NK-92 treated with Interleukin-12 subunit alpha and Interleukin-12 subunit beta, amount 100 ng/mL, for 24 hours (cell line): ENCODE results near the gene ATOSB.
A peak's percentile ranks its signal among the peaks of the same experiment; 100 is the strongest.

Experiments
- DNase-seq: peaks from one replicate; lab custom pipeline; 2025; lab: John Stamatoyannopoulos, UW

ATOSB gene

DNA sequence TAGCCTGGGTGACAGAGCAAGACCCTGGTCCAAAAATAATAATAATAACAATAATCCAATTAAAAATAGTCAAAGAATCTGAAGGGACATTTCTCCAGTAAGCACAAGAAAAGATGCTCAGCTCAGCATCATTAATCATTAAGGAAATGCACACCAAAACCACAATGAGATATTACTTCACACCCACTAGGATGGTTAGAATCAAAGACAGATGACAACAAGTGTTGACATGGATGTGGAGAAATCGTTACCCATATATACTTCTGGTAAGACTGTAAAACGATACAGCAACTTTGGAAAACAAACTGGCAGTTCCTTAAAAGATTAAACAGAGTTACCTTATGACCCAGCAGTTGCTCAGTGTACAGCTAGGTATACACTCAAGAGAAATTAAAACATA is 30.6 kb downstream of the ATOSB start:
- no peak for DNase-seq

DNA sequence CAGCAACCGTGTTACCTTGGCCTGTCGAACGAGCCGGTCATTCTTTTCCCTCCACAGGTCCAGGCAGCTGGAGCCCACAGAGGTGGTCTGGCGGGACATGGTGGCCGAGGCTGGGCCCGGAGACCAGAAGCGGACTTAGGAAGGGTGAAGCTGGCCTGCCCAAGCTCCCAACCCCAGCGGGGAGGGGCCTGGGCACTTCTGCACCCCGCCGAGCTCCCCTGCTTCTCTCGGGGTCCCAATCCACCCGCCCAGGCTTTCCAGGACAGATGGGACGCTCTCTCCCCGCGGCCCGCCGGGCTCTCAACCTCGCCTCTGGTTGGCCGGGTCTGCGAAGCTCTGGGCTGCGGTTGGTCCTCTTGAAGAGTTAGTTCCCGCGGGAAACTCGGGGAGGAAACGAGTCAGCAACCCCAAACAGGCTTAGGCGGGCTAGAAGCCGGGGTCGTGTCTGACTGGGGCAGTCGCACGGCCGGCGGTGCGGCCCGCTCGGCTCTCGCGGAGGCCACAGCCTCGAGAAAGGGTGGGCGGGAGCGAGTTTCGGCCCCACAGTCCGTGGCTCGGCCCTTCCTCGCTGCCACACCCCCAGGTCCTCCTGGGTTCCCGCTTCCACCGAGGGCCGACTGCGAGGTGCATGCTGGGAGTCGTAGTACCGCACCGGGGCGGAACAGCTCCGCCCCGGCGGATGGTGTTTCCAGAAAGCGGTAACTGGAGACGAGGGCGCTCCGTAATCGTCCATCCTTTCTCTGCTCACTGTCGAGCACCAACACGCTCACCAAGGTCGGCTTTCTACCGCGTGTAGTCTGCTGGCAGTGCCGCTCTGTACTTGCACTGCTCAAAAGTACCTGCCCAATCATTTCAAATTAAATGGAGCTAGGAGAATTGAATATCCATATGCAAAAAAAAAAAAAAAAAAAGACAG is 36.0 kb downstream of the ATOSB start, which contains the start of gene FANCG:
Gene FANCG, minus strand, starts transcription at position 517 of the 916 bp plus-strand sequence. Its CDS starts 418 bp downstream, at position 99.
- peak; percentile 87 for DNase-seq

DNA sequence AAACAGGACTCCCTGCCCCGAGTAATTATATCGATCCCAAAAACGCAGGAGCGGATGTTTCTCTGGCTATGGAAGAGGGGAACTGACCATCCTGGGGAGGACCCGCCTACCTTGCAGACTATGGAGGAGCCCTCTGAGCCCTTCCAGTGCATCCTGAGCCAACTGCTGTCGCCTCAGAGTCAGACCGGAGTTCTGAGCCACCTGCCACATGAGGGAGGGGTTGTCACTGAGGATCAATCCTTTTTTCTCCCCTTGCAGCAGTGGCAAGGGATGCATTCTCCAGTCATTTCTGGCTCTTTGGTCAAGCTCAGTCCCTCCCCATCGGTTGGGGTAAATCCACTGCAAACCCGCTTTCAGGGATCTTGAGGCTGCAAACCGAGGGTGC is 36.6 kb downstream of the ATOSB start:
- no peak for DNase-seq

DNA sequence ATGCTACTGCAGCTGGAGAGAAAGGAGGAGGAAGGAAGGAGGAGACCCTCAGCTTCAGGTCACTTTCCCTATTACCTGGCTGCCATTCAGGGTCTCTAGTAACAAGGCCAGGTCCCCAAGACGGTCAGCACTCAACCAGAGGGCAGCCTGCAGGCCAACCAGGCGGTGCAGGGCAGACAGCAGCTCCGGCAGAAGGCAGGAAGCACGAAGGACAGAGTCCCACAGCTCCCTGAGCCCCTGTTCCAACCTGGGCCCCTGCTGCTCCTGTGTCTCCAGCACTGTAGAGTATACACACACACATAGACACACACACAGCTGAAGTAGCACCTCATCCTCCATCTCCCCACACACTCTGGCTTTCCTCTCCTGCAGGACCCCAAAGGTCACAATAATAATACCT is 37.6 kb downstream of the ATOSB start:
- no peak for DNase-seq

DNA sequence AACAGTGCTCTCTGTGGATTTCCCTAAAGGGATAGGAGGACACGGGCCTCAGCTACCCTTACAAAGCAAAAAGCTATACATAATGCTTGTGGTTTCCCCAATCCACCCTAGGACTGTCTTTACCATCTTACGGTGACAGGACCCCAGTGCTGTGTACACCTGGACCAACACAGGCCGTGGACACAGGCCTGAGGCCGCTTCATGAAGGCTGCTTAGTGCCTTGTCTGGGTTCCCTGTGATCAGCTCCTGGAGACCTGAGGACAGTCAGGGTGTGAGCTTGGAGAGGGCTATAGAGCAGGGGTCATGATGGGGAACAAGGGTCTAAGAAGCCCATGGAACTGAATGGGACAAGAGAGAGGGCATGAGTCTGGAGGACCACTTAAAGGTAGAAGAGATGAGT is 38.8 kb downstream of the ATOSB start:
- no peak for DNase-seq

DNA sequence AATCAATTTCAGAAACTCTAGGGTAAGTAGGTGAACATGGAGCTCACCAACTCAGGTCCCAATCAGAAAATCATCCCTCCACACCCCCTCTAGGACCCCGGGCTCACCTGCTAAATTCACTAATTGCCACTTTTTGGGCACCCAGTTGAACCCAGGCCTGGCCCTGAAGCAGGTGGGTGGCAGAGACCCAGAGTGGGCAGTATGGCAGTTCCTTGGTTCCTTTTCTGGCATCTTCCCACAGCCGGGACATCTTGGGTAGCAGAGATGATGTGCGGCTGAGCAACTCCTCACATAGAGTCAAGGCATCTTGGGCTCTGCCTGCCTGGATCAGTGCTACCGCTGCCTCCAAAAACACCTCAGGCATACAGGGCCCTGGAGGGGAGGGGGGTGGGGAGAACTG is 40.3 kb downstream of the ATOSB start:
- DNase-seq: no peak

DNA sequence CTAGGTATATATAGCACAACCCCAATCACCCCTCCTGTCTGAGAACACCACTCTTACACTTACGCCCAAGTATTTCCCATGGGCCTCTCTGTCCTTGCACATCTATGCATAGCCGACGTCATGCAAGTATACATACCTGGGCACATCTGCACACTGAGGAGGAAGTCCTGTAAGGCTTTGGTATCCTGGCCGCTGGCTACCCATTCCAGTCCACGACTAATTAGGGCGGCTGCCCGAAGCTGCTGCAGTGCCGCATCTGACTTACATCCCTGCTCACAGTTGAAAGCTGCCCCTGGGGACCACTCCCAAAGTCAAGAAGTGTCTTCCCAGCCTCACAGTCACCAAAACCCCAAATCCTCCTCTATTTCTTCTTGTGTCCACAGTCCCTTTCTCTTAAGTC is 40.9 kb downstream of the ATOSB start:
- DNase-seq: no peak

DNA sequence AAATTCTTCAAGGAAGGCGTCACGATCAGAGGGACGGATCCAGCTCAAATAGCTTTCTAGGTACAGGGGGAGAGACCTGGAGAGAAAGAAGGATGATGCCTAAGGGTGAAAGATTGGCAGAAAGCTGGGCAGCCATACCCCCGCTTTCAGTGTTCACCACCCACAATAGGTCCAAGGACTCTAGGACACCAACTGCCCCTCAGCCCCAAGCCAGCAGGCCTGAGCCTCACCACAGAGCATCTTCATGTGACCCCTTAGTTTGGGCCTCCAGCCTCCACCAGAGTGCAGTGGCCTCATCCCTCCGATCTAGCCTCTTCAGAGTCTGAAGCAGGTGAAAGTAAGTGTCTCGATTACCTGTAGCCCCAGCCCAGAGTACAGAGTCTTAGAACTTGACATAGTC is 41.5 kb downstream of the ATOSB start:
- no peak for DNase-seq

DNA sequence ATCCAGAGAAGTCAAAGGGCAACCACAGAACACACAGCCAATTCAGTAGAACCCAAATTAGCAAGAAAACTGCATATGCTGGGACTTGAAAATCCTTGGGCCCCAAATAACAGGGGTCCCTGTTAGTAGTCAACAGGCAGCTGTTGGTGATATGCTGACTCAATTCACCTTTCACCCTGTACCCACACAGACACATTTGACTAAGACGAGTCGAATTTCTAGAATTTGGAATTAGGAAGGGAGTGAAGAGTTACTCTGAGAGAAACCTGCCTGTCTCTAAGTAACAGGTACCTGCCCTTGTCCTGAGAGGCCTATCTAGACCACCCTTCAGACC is 42.4 kb downstream of the ATOSB start:
- DNase-seq: no peak

DNA sequence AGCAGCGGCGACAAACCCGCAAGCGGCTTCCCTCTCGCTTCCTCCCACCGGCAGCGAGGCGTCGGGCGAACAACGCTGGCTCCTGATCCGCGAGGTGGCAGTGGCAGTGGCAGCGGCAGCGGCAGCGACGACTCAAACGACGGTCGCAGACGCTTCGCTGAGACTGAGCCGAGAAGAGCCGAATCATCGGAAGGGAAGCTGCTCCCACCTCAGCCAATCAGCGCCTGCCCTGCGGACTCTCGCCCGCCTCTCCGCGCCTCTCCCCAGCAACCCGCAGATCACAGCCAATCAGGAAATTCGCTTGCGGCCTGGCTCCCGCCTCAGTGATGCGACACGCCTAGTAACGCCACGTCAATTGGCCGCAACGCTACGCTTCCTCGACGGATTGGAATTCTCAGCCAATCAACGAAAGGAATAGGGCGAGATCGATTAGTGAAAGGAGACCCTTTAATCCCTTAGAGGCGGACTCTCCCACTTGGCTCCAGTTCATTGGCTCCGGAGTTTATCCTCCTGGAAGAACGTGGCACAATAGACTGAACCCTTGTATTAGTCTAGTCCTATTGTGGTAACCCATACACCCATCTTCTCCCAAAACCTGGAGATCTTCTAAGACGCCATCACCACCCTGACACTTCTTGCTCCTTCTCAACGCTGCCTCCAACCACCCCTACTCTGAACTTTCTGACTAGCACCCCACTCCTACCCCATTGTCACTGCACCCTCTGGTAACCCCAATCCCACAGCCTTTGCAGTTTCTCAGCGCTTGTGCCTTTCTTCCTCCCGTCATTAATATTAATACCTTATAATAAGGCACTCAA is 43.0 kb downstream of the ATOSB start, which contains the start of gene VCP:
Gene VCP, minus strand, starts transcription at position 165 of the 818 bp plus-strand sequence. CDS start 272 bp downstream, outside the sequence.
- DNase-seq: peak; percentile 96

DNA sequence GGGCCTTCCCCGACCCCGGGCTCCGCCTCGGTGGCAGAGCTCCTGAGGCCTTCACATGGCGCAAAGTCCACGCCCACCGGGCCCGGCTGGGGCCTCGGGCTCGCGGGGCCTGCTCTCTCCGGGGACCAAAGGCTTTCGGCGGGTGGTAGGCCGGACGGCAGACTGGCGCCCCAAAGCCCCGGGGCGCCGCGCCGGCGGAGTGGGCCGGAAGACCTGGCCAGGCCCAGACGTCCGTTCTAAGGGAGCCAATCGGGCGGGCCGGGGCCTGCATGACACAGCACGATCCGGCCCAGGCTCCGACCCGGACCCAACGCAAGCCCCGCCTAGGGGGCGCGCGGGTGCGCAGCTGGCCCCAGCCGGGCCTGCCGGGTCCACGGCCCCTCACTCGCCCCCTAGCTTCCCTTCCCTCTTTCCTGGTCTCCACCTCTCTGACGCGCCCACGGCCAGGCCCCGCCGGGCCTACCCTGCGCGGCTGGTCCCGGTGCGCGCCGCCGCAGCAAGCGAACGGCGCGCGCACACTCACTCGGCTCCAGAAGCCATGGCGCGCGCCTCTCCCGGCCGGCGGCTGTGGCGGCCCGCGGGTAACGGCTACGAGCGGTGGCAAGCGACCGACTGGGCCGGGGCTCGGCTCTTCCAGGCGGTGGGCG is 43.7 kb downstream of the ATOSB start:
- peak; percentile 80 for DNase-seq

DNA sequence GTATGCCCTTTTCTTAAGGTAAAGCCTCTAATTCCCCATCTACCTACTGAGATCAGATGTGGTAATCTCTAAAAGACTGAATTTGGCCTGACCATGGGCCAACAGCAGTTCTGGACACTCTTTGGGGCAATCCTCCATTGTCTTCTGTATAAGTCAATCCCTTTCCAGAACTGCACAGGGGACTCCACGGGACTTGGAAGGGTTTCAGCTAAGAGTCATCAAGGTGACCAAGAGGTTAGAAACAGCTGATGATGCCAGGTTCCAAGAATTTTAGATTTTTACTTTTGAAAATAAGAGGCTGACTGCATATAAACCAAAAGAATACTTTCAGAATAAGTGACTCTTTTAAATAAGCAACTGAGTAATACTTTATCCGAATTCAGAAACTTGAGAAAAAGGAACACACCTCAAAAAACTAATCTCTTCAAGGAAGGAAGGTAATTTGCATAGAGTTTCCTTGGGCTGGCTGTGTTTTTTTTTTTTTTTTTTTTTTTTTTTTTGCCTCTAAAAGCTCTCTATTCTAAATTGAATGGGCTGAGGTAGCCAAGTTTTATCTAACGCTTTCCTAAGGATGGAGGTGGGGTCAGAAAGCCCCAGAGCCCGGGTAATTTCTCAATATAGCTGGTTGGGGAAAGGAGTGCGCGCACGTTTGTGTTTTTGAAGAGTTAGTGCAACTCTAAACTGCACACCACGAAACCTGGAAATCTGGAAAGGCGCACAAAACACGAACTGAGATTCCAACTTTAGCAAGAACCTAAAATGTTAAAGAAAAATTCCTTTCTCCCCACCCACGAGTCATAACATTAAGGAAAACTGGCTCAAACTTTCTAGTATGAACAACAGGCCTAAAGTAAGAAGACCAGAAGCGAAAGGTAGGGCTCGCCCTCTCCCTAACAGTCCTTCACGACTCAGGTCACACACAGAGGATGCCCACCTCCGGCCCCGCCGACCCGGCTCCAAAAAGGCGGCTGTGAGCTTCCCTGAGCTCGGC is 44.5 kb downstream of the ATOSB start:
- DNase-seq: no peak

DNA sequence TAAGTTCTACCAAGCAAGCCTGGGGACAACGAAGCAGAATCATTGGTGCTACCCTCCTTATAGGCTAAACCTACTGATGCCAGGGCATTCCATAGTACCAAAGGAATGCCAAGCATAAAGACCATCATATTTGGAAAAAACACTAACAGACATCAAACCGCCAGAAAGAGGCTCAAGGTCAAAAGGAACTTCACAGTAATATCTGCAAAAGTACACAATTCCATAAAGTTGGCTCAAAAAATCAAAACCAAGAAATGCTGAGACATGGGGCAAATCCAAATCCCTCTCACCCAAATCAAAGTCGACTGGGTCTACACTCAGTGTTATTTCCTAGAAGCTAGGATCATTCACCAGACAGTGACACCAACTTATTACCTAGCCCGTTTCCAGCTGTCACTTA is 46.6 kb downstream of the ATOSB start:
- DNase-seq: no peak

DNA sequence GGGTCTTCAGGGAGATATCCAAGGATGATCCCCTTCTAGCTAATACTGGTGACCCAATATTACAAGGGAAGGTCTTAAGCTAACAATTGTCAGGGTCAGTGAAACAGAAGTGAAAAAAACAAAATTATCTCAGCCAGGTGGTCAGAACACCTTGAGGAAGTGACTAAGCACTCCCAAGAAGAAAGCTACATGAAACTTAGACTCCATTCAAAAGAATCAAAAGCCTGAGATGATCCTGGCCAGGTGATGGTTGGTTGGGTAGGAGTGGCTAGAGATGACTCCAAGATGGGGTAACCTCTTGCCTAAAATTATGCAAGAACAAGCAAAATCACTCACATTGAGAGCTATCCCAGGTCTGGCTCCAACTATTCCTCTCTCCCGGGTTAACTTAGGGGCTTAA is 48.6 kb downstream of the ATOSB start:
- DNase-seq: no peak

DNA sequence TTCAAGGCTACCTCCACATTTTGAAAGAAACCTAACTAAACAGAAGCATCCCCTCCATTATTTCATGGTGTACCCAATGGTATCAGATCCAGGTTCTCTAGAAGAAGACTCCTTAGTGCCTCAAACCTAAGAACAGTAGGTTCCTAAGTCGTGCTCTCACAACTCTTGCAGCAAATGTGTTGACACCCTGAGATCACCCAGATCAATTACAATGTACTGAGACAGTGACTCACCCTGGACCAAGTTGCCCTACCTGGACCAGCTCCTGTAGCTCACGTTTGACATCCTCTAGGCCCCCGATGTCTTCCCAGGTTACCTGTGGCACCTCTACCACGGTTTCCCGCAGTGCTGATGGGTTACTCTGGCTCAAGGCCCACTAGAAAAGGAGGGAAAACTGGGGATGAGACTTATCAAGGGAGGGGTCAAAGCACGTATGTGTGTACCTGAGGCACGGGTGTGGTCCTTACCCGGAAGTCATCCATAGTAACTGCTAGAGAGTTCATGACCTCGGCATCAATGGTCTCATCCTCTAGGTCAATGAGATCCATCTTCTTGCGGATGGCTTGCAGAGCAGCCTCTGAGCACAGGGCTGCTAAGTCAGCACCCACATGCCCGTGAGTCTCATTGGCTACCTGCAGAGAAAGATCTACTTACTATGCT is 55.0 kb downstream of the ATOSB start:
- no peak for DNase-seq

DNA sequence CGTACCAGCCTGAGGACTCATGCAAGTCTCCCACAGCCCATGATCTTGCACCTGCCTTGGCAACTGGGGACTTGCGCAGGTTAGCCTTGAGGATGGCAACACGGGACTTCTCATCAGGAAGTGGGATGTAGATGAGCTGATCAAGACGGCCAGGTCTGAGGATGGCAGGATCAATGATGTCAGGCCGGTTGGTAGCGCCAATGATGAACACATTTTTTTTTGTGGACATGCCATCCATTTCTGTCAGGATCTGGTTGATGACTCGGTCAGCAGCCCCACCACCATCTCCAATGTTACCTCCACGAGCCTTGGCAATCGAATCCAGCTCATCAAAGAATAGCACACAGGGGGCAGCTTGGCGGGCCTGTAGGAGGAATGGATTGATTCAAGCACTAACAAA is 56.2 kb downstream of the ATOSB start:
- no peak for DNase-seq

DNA sequence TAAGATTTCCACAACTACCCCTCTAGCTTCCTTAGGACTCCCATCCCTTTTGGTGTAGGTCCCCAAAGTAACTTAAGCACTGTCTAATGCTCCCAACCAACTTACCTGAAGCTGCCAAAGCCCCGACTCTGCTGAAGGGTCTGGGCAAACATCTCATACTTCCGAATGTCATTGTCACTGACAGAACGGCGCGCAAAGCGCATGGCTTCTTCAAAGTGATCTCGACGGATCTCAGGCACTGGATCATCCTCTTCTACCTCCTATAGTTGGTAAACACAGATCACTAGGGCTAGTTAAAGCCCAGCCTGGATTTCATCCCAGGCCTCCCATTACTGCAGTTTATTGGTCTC is 58.4 kb downstream of the ATOSB start:
- no peak for DNase-seq

DNA sequence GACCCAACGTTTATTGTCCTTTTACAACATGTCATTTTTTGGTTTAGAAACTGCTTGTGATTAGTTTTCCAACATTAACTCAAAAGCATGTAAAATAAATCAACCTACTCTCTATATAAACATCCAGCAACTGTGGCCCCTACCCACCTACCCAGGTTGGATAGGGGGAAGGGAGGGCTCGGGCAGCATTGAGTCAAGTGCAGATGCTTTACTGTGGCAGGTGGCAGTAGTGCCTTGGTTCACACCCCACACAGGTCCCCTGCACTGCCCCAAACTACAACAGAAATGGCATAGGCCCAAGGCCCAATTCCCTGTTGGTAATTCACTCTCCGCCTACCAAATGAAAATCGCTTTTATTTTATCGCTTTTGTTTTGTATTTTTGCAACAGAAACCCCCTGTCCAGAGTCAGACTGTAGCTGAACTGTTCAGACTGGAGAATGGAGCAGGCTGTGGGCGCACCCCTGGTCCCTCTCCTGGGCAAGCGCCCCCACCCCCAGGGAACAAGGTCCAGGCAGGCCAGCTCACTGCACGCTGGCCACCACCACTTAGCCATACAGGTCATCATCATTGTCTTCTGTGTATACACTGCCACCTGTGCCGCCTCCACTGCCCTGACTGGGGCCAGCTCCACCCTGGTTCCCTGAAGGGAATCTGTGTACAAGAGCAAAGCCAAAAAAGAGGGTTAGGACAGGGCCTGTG is 58.9 kb downstream of the ATOSB start:
- no peak for DNase-seq

DNA sequence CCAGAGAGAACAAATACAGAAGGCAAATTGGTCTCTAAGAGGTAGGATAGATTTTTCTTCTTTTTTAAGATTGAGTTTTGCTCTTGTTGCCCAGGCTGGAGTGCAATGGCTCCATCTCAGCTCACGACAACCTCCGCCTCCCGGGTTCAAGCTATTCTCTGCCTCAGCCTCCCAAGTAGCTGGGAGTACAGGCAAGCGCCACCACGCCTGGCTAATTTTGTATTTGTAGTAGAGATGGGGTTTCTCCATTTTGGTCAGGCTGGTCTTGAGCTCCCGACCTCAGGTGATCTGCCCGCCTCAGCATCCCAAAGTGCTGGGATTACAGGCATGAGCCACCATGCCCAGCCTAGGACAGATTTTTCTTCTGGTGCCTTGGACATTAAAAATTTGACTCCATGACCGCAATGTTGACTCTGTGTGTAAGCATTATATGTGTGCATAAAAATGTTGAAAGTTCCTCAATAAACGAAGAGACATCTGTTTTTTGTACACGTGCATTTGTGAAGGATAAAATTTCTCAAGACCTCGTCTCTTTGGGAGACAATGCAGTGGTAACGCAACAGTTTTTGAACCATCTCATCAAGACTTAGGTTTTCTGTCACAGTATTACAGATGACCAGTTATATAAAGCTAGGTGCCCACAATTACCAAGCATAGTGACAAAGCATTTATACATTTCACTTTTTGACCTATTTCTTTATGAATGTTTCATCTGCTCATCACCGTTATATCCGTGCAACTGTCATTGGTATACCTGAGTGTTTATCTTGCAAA is 60.6 kb downstream of the ATOSB start:
- DNase-seq: no peak
